GM19463 (cell line): Measurements from ENCODE around the gene HYCC1.
A peak's percentile ranks its signal among the peaks of the same experiment; 100 is the strongest.
"Not testable (repeated sequence)": the region's sequence is repeated elsewhere in the genome, so short reads cannot be mapped to it uniquely, and the experiment has no call there.

Experiments
- ATAC-seq: cut with Tn5 transposase; IDR thresholded peaks from one replicate; pipeline ENCODE4 v1.9.1; 2021; ENCODE audit warnings: mild to moderate bottlenecking, moderate library complexity; ENCODE audit not compliant: unreplicated experiment

HYCC1 gene

DNA sequence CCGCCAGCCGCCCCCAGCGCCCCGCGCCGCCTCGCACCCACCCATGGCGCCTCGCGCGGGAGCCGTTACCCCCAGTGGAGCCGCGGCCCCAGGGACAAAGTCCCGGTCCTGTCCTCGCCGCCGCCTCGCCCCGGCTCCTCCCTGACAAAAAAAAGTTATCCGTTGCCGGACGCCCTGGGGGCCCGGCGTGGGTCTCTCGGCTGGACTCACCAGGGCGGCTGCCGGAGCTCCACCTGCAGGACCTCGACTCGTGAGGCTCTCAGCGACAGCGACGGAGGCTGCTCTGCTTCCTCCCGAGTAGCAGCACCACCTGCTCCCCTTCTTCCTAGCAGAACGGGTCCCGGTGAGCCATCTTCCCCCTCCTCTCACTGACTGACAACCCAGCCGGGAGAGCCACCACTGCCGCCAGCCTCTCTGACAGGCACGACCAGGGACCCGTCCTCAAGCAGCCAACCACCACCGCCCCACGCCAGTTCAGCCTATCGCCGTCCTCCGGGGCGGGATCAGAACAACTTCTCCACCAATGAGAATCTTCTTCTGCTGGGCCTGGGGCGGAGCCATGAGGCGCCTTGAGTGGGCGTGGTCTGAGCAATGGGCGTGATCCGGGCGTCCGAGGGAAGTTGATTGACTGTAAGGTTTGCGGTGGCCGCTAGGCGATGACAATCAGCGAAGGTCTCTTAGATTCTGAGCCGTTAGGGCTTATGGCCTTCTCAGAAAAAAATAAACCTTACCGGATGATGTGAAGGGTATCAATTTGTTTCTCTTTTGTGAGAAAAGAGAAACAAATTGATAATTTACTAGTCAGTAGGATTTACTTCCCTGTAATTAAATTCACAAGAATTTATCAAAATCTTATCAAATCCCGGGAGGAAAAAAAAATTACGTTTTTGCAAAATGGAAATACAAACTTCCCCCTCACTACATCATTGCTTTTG is at the start of gene HYCC1:
TSS of gene HYCC1 (minus strand) at position 416 of the 935 bp plus-strand sequence. CDS start 23,019 bp downstream, outside the sequence.
- peak; percentile 92 for ATAC-seq

DNA sequence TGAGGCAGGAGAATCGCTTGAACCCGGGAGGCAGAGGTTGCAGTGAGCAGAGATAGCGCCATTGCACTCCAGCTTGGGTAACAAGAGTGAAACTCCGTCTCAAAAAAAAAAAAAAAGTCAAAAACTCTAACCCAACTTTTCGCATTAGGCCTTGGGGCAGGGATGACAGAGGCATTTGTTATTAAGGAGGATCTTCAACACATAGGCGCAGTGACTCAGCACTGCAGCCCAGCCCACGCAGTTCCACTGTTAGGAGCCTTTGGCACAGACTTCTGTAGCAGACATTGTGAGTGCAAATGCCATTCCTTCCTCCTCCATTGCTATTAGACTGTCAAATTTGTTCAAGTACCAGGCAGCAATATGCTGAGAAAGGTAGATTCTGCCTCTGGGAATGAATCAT is 48.5 kb upstream of the HYCC1 start:
- no peak for ATAC-seq

DNA sequence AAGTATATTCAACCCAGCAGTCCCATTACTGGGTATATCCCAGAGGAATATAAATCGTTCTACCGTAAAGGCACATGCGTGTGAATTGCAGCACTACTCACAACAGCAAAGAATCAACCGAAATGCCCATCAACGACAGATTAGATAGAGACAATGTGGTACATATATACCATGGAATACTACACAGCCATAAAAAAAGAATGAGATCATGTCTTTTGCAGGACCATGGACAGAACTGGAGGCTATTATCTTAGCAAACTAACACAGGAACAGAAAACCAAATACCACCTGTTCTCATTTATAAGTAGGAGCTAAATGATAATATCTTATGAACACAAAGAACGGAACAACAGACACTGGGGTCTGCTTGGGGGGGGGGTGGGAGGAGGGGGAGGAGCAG is 47.4 kb upstream of the HYCC1 start:
- ATAC-seq: no peak

DNA sequence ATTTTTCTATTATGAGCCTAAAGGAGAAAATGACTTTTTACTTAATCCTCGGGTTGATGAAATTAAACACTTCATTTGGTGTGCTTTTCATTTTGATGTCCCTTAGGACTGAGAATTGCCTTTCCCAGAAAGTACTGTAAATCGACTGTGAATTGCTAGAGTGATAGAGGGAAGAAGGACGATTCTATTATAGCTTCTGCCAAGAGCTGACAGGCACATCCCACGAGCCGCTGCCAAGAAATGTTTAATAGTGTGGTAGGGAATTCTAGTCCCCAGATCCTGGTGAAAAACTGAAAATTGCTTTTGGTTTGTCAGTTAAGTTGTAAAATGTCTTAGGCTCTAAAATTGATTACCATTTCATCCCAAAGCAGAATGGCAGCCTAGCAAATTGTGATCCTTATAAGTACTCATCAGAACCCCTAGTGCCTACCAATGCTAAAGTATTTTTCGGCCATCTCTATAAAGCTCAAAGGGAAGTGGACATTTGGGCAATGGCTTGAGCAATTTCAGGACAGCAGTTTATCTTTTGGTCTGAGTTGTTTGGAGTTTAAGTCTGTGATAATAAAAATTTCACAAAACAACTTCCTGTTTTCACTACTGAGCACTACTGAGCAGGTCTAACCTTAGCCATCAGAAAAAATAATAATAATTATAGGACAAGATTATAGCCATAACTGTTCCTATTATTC is 44.6 kb upstream of the HYCC1 start:
- no peak for ATAC-seq

DNA sequence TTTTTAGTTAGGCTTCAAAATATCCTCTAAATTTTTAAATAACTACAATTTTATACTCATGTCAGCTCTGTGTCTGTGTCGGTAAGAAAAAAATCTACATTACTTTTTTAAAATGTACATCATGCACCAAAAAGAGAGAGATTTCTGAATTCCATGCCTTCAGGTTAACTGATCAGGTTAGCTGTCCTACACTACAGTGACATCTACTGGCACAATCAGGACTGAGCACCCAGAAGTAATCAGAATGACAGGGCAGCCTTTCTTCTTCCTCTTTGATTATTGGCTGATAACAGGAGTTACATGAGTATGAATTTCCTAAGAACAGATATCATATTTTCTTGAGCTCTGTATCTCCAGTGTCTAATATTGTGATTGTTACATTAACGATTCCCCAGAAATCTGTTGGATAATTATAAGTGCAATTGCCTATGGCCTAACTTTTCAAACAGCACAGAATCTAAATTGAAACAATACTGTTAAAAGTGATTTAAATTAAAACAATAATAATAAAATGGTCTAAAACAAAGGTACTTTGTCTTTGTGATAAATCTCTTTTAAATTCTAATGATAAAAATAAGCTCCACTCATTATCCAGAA is 41.8 kb upstream of the HYCC1 start:
- no peak for ATAC-seq

DNA sequence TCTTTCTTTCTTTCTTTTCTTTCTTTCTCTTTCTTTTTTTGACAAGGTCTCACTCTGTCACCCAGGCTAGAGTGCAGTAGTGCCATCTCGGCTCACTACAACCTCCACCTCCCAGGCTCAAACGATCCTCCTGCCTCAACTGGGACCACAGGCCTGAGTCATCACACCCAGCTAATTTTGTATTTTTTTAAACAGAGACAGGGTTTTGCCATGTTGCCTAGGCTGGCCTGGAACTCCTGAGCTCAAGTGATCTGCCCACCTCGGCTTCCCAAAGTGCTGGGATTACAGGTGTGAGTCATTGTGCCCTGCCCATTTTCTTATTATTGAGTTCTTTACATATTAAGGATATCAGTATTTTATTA is 37.2 kb upstream of the HYCC1 start:
- ATAC-seq: not testable (repeated sequence)

DNA sequence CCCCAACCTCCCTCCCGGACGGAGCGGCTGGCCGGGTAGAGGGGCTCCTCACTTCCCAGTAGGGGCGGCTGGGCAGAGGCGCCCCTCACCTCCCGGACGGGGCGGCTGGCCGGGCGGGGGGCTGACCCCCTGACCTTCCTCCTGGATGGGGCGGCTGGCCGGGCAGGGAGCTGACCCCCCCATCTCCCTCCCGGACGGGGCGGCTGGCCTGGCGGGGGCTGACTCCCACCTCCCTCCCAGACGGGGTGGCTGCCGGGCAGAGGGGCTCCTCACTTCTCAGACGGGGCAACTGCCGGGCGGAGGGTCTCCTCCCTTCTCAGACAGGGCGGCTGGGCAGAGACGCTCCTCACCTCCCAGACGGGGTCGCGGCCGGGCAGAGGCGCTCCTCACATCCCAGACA is 32.4 kb upstream of the HYCC1 start:
- not testable (repeated sequence) for ATAC-seq

DNA sequence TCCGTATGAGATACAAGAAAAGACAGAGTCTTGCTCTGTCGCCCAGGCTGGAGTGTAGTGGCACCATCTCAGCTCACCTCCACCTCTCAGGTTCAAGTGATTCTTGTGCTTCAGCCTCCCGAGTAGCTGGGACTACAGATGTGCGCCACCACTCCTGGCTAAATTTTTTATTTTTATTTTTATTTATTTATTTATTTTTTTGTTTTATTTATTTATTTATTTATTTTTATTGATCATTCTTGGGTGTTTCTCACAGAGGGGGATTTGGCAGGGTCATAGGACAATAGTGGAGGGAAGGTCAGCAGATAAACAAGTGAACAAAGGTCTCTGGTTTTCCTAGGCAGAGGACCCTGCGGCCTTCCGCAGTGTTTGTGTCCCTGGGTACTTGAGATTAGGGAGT is 31.2 kb upstream of the HYCC1 start:
- ATAC-seq: not testable (repeated sequence)

DNA sequence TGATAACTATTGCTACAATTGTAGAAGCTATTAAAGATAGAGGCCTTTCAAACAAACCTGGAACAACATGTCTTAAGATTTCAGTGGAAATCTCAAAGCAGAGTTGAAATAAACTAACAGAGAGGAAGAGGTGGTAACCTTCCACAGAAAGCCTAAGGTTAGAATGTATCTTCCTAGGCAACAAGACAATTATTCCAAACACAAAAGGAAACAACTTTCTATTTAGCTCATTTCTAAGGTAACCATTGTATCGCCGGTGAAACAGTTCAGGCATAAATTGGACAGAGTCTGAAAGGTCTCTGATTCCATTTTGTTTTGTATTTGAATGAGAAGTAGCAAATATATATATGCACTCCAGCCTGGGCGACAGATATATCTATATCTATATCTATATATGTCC is 30.7 kb upstream of the HYCC1 start:
- ATAC-seq: no peak

DNA sequence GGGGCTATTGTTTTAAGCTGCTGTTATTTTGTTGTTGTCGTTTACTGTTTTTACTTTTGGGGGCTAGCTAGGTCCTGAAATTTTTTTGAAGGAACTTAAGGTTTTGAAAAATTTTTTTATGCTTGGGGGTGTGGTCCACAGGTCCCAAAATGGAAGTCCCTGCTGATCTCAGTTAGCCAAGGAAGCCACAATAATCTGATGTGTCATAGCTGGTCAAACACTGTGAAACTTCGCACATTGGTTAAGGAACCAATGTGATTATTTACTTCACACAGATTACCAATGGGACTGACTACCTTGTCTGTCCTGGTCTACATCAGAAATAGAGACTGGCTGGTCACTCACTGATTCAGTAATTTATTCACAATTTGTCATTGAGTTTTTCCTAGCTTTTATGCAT is 29.5 kb upstream of the HYCC1 start:
- ATAC-seq: no peak

DNA sequence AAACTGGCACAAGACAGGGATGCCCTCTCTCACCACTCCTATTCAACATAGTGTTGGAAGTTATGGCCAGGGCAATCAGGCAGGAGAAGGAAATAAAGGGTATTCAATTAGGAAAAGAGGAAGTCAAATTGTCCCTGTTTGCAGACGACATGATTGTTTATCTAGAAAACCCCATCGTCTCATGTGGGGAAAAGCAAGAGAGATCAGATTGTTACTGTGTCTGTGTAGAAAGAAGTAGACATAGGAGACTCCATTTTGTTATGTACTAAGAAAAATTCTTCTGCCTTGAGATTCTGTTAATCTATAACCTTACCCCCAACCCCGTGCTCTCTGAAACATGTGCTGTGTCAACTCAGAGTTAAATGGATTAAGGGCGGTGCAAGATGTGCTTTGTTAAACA is 25.7 kb upstream of the HYCC1 start:
- not testable (repeated sequence) for ATAC-seq

DNA sequence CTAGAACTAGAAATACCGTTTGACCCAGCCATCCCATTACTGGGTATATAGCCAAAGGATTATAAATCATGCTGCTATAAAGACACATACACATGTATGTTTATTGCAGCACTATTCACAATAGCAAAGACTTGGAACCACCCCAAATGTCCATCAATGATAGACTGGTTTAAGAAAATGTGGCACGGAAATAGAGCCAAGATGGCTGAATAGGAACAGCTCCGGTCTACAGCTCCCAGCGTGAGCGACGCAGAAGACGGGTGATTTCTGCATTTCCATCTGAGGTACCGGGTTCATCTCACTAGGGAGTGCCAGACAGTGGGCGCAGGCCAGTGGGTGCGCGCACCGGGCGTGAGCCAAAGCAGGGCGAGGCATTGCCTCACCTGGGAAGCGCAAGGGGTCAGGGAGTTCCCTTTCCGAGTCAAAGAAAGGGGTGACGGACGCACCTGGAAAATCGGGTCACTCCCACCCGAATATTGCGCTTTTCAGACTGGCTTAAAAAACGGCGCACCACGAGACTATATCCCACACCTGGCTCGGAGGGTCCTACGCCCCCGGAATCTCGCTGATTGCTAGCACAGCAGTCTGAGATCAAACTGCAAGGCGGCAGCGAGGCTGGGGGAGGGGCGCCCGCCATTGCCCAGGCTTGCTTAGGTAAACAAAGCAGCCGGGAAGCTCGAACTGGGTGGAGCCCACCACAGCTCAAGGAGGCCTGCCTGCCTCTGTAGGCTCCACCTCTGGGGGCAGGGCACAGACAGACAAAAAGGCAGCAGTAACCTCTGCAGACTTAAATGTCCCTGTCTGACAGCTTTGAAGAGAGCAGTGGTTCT is 21.8 kb upstream of the HYCC1 start:
- ATAC-seq: not testable (repeated sequence)

DNA sequence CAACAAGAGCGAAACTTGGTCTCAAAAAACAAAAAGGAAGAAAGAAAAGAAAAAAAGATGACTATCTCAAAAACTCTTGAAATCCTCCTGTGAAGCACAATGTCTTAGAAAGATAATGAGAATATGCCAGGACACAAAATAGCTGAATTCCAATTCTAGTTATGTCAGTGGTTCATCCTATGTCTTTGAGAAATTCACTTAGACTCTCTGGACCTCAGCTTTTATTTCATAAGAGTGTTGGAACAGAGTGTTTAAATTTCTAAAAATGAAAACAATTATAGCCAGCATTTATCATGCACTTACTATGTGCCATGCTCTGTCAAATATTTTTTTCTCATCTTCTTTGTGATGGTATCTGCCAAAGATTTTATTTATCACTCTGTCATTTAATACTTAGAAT is 13.3 kb upstream of the HYCC1 start:
- ATAC-seq: no peak

DNA sequence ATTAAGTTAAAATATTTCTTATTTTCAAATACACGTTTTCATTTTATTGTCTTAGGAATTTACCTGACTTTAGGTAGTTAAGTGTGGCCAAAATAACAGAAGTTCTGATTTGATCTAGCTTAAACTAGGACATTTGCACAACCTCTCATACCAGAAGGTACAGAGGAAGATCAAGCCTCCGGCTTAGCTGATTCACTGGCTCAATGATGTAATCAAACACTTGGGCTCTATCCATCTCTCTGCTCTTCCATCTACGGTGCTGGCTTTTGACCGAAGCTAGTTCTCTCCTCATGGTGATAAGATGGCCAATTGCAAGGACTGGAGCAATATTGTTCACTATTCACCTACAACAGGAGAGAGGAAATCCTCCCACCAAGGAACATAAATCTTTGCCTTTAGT is 12.2 kb upstream of the HYCC1 start:
- no peak for ATAC-seq

DNA sequence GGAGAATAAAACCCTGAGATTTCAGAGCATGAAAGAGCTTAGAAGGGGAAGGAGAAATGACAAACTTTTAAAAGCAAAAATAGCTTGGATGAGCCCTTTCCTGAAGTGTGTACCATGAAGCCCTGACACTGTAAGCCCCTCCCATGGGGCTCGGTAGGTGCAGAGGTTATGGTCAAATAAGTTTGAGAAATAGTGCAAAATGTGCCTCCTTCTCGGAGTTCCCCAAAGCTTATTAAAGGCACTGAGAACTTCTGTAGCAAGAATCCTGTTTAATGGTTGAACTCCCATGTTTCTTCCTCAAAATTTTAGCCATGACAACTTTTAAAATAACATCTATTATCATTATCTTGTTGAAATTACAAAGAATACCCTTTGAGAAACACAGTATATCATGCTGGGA is 10.5 kb upstream of the HYCC1 start:
- no peak for ATAC-seq

DNA sequence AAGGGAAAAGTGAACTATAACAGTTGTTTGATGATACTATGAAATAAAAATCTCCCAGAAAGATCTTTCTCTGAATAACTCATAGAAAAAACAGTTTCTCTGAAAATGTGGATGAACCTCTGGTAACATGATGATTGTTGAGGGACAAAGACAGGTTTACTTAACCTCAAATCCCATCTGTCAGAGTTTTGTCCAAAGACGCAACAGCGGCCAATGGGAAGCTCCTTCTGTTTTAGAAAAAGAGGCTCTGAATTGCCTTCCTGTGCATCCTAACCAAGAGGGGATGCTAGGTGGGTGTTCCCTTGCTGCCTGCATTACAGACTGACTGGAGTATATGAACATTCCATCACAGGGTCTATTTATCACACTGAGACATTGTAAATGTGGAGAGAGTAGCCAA is 8.9 kb upstream of the HYCC1 start:
- no peak for ATAC-seq

DNA sequence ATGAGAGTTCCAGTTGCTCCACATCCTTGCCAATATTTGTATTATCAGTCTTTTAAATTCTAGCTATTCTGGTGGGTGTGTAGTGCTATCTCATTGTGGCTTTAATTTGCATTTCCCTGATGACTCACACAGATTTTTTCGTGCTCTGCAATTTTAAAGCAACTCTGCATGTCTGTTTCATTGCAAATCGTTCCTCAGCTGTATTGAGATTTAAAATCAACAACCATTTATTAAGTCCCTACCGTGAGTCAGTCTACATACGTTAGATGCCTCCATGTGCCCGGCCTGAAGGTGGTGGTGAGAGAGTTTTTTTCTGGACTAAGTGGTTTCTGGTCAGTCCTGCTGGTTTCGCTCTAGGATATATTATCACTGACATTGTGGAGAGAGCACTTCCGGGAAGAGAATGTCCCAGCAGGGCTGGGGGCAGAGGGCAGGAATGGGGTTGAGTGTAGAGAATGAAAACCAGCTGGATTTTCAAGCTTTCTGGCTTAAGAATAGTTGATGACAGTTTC is 8.4 kb upstream of the HYCC1 start:
- no peak for ATAC-seq

DNA sequence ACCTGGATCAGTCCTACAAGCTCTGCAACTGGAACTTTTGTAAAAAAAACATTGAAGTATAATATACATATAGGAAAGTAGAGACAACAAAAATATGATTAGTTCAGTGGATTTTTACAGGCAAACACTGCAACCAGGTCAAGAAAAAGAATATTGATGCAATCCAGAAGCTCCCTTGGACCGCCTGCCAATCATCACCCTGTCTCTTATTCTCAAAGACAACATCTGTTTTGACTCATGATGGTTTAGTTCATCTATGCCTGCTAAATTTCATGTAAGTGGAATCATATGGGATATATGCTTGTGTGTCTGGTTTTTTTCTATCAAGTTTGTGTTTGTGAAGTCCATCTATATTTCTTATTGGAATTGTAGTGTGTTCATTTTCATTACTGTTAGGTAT is 7.7 kb upstream of the HYCC1 start:
- ATAC-seq: no peak

DNA sequence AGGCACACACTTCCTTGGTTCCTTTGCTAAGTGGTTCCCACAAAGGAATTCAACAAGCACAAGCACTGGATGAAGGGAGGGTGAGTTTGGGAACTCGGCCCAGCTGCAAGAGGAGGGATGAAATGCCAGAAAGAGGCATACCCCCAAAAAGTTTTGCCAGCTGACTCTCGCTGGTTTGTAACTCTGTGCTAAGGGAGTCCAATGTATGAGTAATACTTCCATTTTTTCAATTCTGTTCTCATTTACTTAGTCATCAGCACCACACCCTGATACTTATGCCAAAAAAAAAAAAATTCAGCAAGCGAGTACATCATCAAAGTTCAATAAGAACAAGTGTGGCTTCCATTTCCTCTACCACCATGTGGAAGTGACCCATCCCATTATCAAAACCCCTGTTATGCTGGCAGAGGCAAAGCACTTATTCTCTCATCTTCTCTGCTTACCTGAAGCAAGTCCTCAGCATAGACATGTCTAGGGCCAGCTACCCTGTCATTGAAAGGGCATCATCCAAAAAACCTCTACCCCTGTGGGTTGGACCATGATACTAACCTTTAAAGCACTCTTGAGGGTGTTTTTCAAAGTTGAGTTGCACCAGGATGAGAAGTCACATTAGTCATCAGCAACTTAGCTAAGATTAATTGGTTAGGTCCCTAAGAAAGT is 6.9 kb upstream of the HYCC1 start:
- no peak for ATAC-seq

DNA sequence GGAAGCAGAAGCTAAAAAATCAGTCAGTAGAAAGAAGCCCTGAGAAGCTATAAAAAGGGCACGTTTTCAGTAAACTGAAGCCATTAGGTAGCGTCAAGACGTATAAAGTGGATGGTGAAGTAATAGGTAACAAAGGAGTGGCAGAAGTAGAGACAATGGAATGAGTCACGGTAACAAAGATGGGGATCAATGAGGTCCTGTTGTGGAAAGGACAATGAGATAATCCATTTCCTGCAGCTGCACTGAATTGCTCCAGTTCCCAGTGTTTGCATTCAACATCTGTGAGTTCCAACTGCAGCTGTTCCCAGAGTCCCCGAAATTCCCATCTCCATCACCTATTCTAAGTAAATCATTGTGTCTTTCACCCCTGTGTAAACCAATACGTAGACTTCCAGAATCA is 4.8 kb upstream of the HYCC1 start:
- no peak for ATAC-seq
